Measurements from ENCODE around the gene PLSCR2.
"Not testable (repeated sequence)": the region's sequence is repeated elsewhere in the genome, so short reads cannot be mapped to it uniquely, and the experiment has no call there.

PLSCR2 gene

GRCh38 chr3:146493221-146493620 lies 23.9 kb upstream of the PLSCR2 start:
- no peak for DNase-seq (ENCODE audit: low read depth, low spot score)
- no peak overlapping the region for H3K4me3 ChIP-seq (ENCODE audit: low read length)

GRCh38 chr3:146491303-146491702 lies 21.9 kb upstream of the PLSCR2 start:
- no peak overlapping the region for H3K4me3 ChIP-seq (ENCODE audit: low read length)
- no peak for DNase-seq (ENCODE audit: low read depth, low spot score)

GRCh38 chr3:146485297-146485696 lies 15.9 kb upstream of the PLSCR2 start:
- no peak for DNase-seq (ENCODE audit: low read depth, low spot score)
- H3K4me3 ChIP-seq (ENCODE audit: low read length) = no peak overlapping the region

- no peak for DNase-seq (ENCODE audit: low read depth, low spot score)
- H3K4me3 ChIP-seq (ENCODE audit: low read length) = no peak overlapping the region
Observed at GRCh38 chr3:146476094-146476740, 6.9 kb upstream of the PLSCR2 start.

GRCh38 chr3:146474976-146475375 lies 5.6 kb upstream of the PLSCR2 start:
- DNase-seq (ENCODE audit: low read depth, low spot score); H3K4me3 ChIP-seq (ENCODE audit: low read length): not testable (repeated sequence)

GRCh38 chr3:146473726-146474125 lies 4.4 kb upstream of the PLSCR2 start:
- no peak for DNase-seq (ENCODE audit: low read depth, low spot score)
- H3K4me3 ChIP-seq (ENCODE audit: low read length) = no peak overlapping the region

- DNase-seq (ENCODE audit: low read depth, low spot score) = no peak
- no peak overlapping the region for H3K4me3 ChIP-seq (ENCODE audit: low read length)
Observed at GRCh38 chr3:146472611-146473010, 3.2 kb upstream of the PLSCR2 start.

GRCh38 chr3:146471012-146471411 lies 1.7 kb upstream of the PLSCR2 start:
- no peak for DNase-seq (ENCODE audit: low read depth, low spot score)
- no peak overlapping the region for H3K4me3 ChIP-seq (ENCODE audit: low read length)

- DNase-seq (ENCODE audit: low read depth, low spot score) = no peak
- H3K4me3 ChIP-seq (ENCODE audit: low read length) = no peak overlapping the region
Observed at GRCh38 chr3:146470425-146470990, 1.1 kb upstream of the PLSCR2 start.

- H3K4me3 ChIP-seq (ENCODE audit: low read length) = peak overlapping the region; percentile 27
- DNase-seq (ENCODE audit: low read depth, low spot score) = no peak
Observed at GRCh38 chr3:146468671-146469149, 651 bp downstream of the PLSCR2 start.

GRCh38 chr3:146468234-146468633 lies 1.1 kb downstream of the PLSCR2 start:
- H3K4me3 ChIP-seq (ENCODE audit: low read length) = no peak overlapping the region
- no peak for DNase-seq (ENCODE audit: low read depth, low spot score)

- no peak for DNase-seq (ENCODE audit: low read depth, low spot score)
- H3K4me3 ChIP-seq (ENCODE audit: low read length) = no peak overlapping the region
Observed at GRCh38 chr3:146466604-146467003, 2.8 kb downstream of the PLSCR2 start.

- DNase-seq (ENCODE audit: low read depth, low spot score) = no peak
- H3K4me3 ChIP-seq (ENCODE audit: low read length) = no peak overlapping the region
Observed at GRCh38 chr3:146465693-146466465, 3.5 kb downstream of the PLSCR2 start.

GRCh38 chr3:146464783-146465182 lies 4.6 kb downstream of the PLSCR2 start:
- DNase-seq (ENCODE audit: low read depth, low spot score) = no peak
- H3K4me3 ChIP-seq (ENCODE audit: low read length) = no peak overlapping the region

GRCh38 chr3:146464005-146464595 lies 5.3 kb downstream of the PLSCR2 start:
- no peak for DNase-seq (ENCODE audit: low read depth, low spot score)
- H3K4me3 ChIP-seq (ENCODE audit: low read length) = no peak overlapping the region

GRCh38 chr3:146454796-146455195 lies 14.6 kb downstream of the PLSCR2 start:
- H3K4me3 ChIP-seq (ENCODE audit: low read length) = no peak overlapping the region
- DNase-seq (ENCODE audit: low read depth, low spot score) = no peak

- H3K4me3 ChIP-seq (ENCODE audit: low read length) = no peak overlapping the region
- no peak for DNase-seq (ENCODE audit: low read depth, low spot score)
Observed at GRCh38 chr3:146449613-146450012, 19.7 kb downstream of the PLSCR2 start.

GRCh38 chr3:146449076-146449475 lies 20.3 kb downstream of the PLSCR2 start:
- no peak for DNase-seq (ENCODE audit: low read depth, low spot score)
- H3K4me3 ChIP-seq (ENCODE audit: low read length) = no peak overlapping the region

- DNase-seq (ENCODE audit: low read depth, low spot score) = no peak
- no peak overlapping the region for H3K4me3 ChIP-seq (ENCODE audit: low read length)
Observed at GRCh38 chr3:146446026-146446425, 23.3 kb downstream of the PLSCR2 start.

- H3K4me3 ChIP-seq (ENCODE audit: low read length); DNase-seq (ENCODE audit: low read depth, low spot score): not testable (repeated sequence)
Observed at GRCh38 chr3:146440310-146440709, 29.1 kb downstream of the PLSCR2 start.

All from Jurkat, Clone E6-1 (cell line).